Left renal pelvis (tissue), 4 donors: Measurements from ENCODE around the gene GPER1. TPM values are rescaled to one million over a fixed set of nuclear protein-coding genes. Genes with fewer than 3 reads are reported as not detected.

Source experiments
- DNase-seq, 4 donors: peaks; one replicate each; pipeline ENCODE4 v3.0.0-alpha.2; 2013; ENCODE audit warnings: low read depth in 4 of 4, low spot score in 3 of 4
- polyA plus RNA-seq, 4 donors: library from polyadenylated mRNA; unstranded; fragments of 120-200 nt; gene quantifications; one replicate each; pipeline ENCODE4 v1.2.1, GENCODE V29; 2013; ENCODE audit not compliant: insufficient read length in 4 of 4

Gene GPER1
- polyA plus RNA-seq, 4 donors = 5.3 to 6.5 (median 5.6) TPM

DNA sequence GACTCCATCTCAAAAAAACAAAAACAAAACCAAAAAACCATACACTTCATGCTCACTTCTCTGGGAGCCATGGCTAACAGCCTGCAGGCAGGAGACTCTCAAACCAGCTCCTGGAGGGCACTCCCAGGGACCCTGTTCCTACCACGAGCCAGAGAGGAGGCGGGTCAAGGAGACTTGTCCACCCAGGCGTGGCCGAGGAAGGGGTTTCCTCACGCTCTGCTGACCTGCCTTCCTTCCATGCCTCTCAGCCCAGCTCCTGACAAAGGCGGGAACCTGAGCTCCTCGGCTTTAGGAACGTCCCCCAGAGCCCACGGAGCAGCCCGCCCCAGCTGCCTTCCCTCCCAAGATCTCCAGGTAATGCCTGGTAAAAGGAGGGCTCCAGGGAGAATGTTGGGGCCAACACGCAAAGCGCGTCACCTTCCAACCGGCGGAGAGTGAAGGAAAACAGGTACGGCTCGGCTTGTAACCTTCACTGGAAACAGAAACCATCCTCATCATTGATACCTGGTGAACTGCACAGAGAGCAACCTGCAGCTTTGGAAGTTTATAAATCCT, 34.0 kb upstream of the GPER1 start:
- DNase-seq = peak in 1 of 4 donors; percentile 49

DNA sequence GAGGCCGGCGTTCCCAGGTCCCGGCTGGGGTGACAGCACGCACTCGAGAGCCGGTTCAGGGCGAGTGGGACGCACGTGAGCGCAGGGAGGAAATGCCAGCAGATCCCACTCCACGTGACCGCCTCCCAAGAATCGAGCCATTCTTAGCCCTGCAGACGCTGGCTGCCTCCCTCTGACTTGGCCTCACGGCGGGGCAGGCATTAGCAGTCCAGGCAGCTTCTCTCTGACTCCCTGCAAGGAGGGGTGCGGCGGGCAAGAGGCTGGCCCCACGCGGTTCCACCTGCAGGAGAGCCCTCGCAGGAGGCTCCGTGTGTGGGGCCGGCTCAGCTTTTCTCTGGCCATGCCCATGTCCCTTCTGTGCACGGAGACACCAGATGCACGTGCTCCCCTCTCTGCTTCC, 33.5 kb upstream of the GPER1 start:
- DNase-seq = no peak

DNA sequence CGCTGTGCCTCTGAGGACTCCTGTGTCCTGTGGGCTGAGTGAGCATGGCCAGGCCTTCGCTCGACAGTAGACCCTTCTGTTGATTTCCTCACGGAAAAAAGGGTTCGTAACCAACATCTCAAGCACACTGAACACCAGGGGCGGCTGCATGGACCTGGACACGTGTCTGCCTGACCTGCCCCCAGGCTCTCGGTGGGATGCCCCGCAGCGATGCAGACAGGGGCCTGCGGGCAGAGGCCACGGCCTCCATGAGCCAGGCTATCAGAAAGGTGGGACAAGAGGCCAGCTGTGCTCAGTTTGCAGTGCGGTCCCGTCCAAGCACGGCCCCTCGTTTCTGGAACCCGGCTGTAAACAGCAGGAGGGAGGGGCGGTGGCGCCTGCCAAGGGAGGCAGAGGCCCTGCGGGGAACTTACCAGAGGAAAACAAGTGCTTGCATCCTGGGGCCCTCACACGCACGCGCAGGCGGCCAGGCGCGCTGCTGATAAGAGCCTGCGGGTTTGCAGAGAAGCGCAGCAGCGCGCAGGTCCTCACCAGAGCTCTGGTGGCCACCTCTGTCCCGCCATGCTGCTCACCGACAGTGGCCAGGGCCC, 33.0 kb upstream of the GPER1 start:
- DNase-seq = peak in 1 of 4 donors; percentile 51

DNA sequence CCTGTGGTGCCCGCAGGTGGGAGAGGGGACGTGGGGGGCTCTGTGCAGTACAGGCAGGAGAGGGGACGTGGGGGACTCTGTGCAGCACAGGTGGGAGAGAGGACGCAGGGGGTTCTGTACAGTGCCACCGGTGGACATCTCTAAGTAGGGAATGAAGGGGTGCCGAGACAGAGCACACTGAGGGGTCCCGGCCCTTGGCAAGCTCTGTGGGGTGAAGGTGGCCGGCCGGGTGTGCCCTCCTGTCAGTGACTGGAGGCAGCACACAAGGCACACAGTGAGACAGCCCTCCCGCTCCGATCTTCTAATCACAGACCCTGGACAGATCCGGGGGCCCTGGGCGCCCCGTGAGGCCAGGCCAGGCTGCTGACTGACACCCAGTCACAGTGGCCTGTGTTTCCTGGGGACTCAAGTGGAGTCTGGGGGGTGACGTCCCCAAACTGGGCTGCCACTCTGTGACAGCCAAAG, 32.4 kb upstream of the GPER1 start:
- no peak for DNase-seq

DNA sequence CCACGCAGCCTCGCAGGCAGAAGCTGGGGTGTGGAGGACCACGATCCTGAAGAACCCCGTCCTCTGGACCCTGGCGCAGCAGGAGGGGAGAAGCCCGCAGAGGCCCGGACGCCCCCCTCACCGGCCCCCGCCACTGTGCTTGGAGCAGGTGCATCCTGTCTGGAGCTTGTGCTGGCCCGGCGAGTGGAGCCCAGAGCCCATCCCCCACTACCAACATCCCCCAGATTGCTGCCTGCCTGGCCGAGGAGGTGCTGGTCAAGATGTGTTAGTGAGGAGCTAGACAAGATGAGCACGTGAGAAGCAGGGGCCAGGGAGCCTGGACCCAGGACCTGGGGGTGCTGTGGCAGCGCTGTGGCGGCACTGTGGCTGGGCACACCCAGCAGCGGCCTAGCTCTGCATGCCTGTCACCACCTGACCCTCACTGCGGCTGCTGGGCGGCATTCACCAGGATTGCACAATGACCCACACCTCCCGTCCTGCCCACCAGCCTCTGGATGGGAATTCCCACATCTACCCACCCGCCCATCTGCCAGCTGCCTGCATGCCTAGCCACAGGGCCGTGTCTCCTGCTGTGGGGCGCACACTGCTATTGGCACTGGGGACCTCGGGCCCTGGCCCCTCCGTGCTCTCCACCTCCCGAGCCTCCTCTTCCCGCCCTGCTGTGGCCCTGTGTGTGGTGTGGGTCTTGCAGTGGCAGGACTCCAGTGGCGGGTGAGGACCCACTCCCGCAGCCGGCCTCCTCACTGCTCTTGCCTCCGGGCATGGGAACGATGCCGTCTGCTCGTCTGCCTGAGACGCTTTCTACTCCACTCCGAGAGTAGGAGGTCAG, 31.7 kb upstream of the GPER1 start:
- no peak for DNase-seq

DNA sequence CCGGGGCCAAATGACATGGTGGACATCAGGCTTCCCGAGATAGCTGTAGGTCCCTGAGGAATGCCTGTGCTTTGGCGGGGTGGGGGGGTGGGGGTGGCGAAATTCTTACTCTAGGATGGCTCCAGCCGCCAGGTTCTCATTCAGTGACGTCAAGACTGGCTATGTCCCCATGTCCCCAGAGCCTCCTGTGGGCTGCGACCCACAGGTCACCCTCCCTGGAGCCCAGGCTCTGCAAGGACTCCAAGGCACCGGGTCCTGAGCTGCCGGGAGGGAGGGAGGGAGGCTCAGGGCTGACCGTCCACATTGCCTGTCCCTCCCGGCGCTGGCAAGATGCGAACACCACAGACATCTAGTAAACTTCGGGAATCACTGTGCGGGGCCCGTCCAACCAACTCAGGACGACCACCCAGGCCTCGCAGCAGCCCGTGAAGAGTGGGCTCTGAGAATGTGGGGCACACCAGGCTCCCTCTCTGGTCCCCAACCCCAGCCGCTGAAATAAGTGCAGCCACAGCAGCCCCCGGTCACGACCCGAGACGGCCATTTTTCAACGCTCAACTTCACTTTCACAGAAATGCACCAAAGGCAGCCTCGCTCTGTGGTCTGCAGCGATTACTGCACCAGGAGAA, 31.0 kb upstream of the GPER1 start:
- DNase-seq = no peak

DNA sequence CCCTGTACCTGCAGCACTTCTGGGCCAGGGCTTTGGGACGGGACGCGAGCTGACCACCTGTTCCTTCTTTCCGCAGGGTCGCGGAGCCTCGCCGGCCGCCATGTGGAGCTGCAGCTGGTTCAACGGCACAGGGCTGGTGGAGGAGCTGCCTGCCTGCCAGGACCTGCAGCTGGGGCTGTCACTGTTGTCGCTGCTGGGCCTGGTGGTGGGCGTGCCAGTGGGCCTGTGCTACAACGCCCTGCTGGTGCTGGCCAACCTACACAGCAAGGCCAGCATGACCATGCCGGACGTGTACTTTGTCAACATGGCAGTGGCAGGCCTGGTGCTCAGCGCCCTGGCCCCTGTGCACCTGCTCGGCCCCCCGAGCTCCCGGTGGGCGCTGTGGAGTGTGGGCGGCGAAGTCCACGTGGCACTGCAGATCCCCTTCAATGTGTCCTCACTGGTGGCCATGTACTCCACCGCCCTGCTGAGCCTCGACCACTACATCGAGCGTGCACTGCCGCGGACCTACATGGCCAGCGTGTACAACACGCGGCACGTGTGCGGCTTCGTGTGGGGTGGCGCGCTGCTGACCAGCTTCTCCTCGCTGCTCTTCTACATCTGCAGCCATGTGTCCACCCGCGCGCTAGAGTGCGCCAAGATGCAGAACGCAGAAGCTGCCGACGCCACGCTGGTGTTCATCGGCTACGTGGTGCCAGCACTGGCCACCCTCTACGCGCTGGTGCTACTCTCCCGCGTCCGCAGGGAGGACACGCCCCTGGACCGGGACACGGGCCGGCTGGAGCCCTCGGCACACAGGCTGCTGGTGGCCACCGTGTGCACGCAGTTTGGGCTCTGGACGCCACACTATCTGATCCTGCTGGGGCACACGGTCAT, 30.3 kb upstream of the GPER1 start:
- DNase-seq = no peak

DNA sequence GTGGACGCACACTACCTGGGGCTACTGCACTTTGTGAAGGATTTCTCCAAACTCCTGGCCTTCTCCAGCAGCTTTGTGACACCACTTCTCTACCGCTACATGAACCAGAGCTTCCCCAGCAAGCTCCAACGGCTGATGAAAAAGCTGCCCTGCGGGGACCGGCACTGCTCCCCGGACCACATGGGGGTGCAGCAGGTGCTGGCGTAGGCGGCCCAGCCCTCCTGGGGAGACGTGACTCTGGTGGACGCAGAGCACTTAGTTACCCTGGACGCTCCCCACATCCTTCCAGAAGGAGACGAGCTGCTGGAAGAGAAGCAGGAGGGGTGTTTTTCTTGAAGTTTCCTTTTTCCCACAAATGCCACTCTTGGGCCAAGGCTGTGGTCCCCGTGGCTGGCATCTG, 29.6 kb upstream of the GPER1 start:
- no peak for DNase-seq

DNA sequence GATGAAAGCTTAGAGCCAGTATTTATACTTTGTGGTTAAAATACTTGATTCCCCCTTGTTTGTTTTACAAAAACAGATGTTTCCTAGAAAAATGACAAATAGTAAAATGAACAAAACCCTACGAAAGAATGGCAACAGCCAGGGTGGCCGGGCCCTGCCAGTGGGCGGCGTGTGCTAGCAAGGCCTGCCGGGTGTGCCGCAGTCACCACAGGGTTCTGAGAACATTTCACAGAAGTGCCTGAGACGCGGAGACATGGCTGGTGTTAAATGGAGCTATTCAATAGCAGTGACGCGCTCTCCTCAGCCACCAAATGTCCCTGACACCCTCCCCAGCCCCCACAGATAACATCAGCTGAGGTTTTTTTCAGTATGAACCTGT, 29.1 kb upstream of the GPER1 start:
- no peak for DNase-seq

DNA sequence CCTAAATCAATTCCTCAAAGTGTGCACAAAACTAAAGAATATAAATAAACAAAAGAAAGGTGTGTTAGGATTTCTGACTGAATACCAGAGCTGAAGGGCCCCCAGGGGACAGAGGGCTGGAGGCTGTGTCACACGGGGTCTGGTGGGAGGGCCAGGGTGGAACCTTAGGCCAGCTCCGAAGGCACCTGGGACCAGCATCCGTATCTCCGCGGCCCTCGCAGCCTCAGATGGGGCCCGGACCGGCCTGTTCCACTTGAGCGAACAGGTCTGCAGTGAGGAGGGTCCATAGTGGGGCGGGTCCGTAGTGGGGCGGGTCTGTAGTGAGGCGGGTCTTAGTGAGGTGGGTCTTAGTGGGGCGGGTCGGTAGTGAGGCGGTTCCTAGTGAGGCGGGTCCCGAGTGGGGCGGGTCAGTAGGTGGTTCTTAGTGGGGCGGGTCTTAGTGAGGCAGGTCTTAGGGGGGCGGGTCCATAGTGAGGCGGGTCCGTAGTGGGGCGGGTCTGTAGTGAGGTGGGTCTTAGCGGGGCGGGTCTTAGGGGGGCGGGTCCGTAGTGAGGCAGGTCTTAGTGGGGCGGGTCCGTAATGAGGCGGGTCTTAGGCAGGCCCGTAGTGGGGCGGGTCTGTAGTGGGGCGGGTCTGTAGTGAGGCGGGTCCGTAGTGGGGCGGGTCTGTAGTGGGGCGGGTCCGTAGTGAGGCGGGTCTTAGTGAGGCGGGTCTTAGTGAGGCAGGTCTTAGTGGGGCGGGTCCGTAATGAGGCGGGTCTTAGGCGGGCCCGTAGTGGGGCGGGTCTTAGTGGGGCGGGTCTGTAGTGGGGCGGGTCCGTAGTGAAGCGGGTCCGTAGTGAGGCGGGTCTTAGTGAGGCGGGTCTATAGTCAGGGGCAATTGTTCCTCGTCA, 28.5 kb upstream of the GPER1 start:
- peak in 1 of 4 donors; percentile 63 for DNase-seq

DNA sequence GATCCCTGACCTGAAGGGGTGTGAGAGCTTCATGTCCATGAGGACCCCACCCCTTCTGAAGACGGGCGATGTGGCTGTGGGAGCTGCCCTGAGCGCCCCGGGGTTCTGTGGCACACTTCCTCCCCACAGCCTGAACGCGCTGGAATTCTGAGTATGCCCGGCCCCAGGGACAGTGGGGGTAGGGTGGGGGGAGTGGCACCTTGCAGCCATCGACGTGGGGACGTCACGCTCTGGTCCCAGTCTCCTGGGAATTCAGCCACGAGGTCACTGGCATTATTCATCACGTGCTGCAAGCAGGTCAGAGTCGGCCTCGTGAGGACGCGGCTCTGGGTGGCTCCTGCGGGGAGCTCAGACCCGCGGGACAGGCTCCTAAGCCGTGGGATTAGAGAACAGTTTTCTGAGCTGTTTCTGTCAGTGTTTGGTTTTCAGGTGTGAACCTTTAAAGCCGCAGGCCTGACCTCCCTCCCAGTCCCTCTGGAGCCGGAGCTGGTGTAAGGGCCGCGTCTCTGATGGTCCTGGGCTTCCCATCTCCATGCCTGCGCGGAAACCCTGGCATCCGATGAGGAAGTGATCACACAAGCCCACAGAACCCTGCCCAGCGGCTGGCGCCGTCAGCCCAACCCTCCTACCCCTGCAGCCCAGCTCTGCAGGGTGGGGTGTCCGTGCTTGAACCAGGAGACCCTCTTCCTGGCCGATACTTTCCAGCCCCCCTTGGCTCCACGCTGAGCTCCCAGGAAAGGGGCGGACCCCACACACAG, 27.4 kb upstream of the GPER1 start:
- no peak for DNase-seq

DNA sequence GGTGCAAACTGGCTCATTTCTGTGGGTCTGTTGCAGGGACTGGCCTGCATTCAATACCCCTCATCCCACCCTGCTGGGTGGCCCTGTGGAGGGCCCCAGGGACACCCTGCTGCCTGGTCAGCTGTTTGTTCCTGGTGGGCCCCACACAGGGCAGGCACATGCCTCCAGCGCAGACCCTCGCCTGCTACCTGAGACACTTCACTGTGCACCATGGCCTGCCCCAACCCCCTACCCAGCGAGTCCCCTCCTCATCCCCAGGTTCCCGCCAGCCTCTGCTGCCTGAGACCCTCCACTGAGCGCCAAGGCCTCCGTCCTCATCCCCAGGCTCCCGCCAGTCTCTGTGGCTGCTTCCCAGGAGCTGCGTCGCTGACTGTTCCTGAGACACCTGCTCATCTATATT, 26.7 kb upstream of the GPER1 start:
- DNase-seq = no peak

DNA sequence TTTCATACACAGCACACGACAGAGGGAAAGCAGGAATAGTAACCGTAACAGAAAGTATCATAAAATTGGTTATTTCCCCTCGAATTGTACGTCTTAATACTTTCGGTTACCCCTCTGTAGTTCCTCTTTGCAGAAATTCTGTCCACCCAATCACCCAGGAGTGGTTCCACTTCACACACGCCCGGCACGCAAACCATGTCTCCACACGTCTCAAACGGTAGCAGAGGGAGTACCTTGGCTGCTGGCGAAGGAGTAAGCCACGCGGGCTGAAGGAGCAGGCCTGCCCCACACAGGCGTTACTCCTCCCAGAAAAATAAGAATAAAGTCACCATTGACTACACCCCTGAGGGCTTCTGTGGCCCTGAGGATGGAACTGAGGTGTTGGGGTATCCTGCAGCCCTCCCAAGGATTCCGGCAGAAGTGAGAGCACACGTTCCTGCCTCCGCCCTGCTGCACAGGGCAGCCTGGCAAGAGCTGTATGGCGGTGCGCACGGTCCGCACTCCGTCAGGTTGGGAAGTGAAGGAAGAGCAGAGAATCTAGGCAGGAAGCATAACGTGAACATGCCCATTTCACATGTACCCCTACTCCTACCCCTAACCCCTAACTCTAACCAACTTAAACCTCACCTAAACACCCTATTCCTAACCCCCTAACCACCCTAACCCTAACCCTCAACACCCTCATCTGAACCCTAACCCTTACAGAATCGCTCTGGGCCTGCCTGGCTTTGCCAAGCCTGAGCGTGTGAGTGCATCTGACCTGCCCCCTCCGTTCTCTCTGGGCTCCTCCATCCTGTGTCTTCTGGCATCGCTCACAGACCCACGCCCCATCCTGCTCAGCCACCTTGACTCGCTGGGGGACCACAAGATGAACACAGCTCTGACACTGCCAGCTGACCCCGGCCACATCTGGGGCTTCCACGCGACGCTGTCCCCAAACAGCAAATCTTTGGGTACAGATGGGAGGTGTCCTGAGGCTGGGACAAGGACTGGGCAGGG, 25.3 kb upstream of the GPER1 start:
- no peak for DNase-seq

DNA sequence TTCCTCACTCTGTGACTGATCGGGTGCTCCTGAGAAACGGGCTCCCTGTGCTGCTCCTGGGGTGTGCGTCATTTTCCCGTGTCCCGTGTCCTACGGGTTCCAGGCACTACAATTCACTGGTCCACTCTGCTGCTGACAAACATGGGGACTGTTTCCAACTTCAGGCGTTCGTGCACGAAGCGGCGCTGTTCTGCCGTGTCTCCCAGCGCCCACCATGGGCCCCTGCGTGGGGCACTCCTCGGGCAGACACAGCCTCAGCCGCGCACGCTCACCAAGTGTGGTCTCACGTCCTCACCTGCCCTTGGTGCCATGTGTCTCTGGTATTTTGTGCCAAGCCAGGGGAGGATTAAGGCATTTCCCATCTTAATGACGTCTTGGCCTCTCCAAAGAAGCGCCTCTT, 24.6 kb upstream of the GPER1 start:
- no peak for DNase-seq

DNA sequence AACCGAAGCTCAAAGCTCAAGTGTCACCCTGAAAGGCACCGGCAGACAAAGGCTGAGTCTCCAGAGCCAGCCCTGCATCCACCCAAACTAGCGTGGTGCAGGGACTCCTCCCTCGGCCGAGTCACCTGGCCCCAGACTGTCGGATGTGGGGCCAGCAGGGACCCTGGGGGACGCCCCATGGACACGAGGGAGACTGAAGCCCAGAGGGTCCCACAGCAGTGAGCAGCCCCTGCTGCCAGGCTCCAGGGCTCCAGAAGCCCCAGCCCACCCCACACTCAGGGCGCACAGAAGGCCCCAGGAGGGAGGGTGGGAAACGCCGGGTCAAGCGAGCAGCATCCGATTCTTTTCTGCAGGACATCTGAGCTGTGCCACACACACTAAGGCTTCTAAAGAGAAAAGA, 23.3 kb upstream of the GPER1 start:
- no peak for DNase-seq

DNA sequence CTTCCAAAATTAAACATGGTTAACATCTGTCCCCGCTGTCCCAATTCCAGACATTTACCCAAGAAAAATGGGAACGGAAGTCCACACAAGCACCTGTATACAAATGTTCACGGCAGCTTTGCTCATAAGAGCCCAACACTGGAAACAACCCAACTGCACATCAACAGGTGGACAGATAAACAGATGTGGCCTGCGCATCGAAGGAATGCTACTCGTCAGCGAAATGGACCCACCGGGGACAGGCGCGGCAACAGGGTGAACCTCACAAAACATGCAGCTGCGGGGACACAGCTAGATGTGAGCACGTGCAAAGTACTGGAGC, 22.7 kb upstream of the GPER1 start:
- no peak for DNase-seq

DNA sequence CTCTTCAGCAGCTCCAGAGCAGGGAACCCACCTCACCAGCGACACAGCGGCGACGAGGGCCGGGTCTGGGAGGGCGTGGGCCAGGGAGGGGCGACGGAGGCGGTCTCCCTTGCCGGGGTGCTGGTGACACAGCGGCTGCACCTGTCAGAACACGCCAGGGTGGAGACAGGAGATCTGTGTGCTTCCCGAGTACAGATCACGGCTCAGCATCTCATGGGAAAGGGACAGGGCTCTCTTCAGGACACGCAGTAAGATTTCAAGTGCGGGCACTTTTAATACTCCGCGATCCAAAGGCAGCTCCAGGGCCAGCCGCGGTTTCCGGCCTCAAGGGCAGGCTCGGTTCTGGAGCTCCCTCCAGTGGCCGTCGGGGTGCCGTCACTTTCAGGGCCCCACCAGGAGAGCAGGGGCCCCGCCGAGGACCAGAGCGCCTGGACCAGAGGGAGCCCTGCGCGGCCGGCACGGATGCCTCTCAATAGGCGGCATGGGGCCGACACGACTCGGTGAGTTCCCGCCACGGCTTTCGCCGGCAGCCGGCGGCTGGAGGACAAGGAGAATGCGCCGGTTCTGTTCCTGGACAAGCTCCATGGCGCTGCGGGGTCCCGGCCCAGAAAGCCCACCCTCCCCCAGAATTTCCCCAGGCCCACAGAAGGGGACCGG, 22.2 kb upstream of the GPER1 start:
- no peak for DNase-seq
